Liver (tissue), 9 donors: Measurements from ENCODE around the gene KIF5A. TPM values are rescaled to one million over a fixed set of nuclear protein-coding genes. Genes with fewer than 3 reads are reported as not detected.

Experiments
- DNase-seq: peaks from one replicate; pipeline ENCODE4 v3.0.0-alpha.2; 2017; ENCODE audit warnings: low spot score
- H3K27ac ChIP-seq, 2 donors: one replicate each; pipeline ENCODE4 v1.7.0; 2013; ENCODE audit warnings: inconsistent platforms in 2 of 2, low read length in 2 of 2, control low read depth in 1 of 2, low read depth in 1 of 2, mild to moderate bottlenecking in 1 of 2
- H3K27me3 ChIP-seq, 4 donors: one replicate each; pipeline versions ENCODE4 v1.6.1 to v1.7.0; 2013; ENCODE audit warnings: low read length in 3 of 4, inconsistent platforms in 1 of 4, mild to moderate bottlenecking in 1 of 4, moderate library complexity in 1 of 4; ENCODE audit not compliant: control insufficient read depth in 4 of 4, insufficient read depth in 4 of 4
- H3K36me3 ChIP-seq, 4 donors: one replicate each; pipeline versions ENCODE4 v1.6.1 to v1.7.0; 2013; ENCODE audit warnings: low read length in 3 of 4, mild to moderate bottlenecking in 3 of 4, low read depth in 1 of 4, moderate library complexity in 1 of 4; ENCODE audit not compliant: control insufficient read depth in 4 of 4, insufficient read depth in 3 of 4
- H3K4me1 ChIP-seq, 4 donors: one replicate each; pipeline versions ENCODE4 v1.6.1 to v1.7.0; 2013; ENCODE audit warnings: low read length in 3 of 4, mild to moderate bottlenecking in 3 of 4, moderate library complexity in 1 of 4; ENCODE audit not compliant: control insufficient read depth in 4 of 4, insufficient read depth in 4 of 4
- H3K4me3 ChIP-seq, 3 donors: one replicate each; pipeline versions ENCODE4 v1.6.1 to v1.7.0; 2013; ENCODE audit warnings: low read length in 3 of 3, control low read depth in 1 of 3, low read depth in 1 of 3, mild to moderate bottlenecking in 1 of 3
- H3K9ac ChIP-seq, 2 donors: one replicate each; pipeline ENCODE4 v1.7.0; 2013; ENCODE audit warnings: low read length in 2 of 2, mild to moderate bottlenecking in 2 of 2, moderate library complexity in 2 of 2, control low read depth in 1 of 2, low read depth in 1 of 2
- H3K9me3 ChIP-seq, 4 donors: one replicate each; pipeline versions ENCODE4 v1.6.1 to v1.7.0; 2013; ENCODE audit warnings: low read length in 3 of 4; ENCODE audit not compliant: control insufficient read depth in 4 of 4
- CTCF ChIP-seq: fragments of 150-350 bp; IDR thresholded peaks from 2 replicates; pipeline ENCODE4 v1.5.1; 2017; ENCODE audit warnings: improper control_type of control experiment, low read depth, low read length; ENCODE audit not compliant: missing input control
- EGR1 ChIP-seq, 2 donors: IDR thresholded peaks; 2 replicates each; pipeline ENCODE4 v1.6.1; 2016 to 2018; ENCODE audit warnings: antibody characterized with exemption in 2 of 2, low read depth in 2 of 2
- FOXA1 ChIP-seq: IDR thresholded peaks from 2 replicates; pipeline ENCODE4 v1.6.1; 2016; ENCODE audit warnings: antibody characterized with exemption
- FOXA2 ChIP-seq: IDR thresholded peaks from 2 replicates; pipeline ENCODE4 v1.6.1; 2016; ENCODE audit warnings: antibody characterized with exemption
- GABPA ChIP-seq, 2 donors: IDR thresholded peaks in 1 of 2; conservative IDR thresholded peaks in 1 of 2; 2 replicates each; pipeline ENCODE4 v1.6.1; 2016; ENCODE audit warnings: antibody characterized with exemption in 2 of 2, mild to moderate bottlenecking in 1 of 2, moderate library complexity in 1 of 2
- HNF4A ChIP-seq, 2 donors: conservative IDR thresholded peaks; 2 replicates each; pipeline ENCODE4 v1.6.1; 2016; ENCODE audit warnings: antibody characterized with exemption in 2 of 2, mild to moderate bottlenecking in 2 of 2
- HNF4G ChIP-seq: IDR thresholded peaks from 2 replicates; pipeline ENCODE4 v1.6.1; 2016; ENCODE audit warnings: antibody characterized with exemption
- JUND ChIP-seq, 2 donors: IDR thresholded peaks; 2 replicates each; pipeline ENCODE4 v1.6.1; 2016; ENCODE audit warnings: antibody characterized with exemption in 2 of 2
- NR2F2 ChIP-seq: IDR thresholded peaks from 2 replicates; pipeline ENCODE4 v1.6.1; 2016; ENCODE audit warnings: antibody characterized with exemption
- RAD21 ChIP-seq, 2 donors: IDR thresholded peaks; 2 replicates each; pipeline ENCODE4 v1.6.1; 2016; ENCODE audit warnings: antibody characterized with exemption in 2 of 2, mild to moderate bottlenecking in 2 of 2
- RXRA ChIP-seq, 2 donors: IDR thresholded peaks; 2 replicates each; pipeline ENCODE4 v1.6.1; 2017 to 2018; ENCODE audit warnings: antibody characterized with exemption in 2 of 2, mild to moderate bottlenecking in 1 of 2
- SP1 ChIP-seq: IDR thresholded peaks from 2 replicates; pipeline ENCODE4 v1.6.1; 2018; ENCODE audit warnings: antibody characterized with exemption, mild to moderate bottlenecking
- TAF1 ChIP-seq: conservative IDR thresholded peaks from 2 replicates; pipeline ENCODE4 v1.6.1; 2016; ENCODE audit warnings: antibody characterized with exemption, mild to moderate bottlenecking
- YY1 ChIP-seq: IDR thresholded peaks from 2 replicates; pipeline ENCODE4 v1.6.1; 2016; ENCODE audit warnings: antibody characterized with exemption, mild to moderate bottlenecking
- WGBS: extraction: QIAGEN DNeasy Blood & Tissue Kit; methylation state at CpG from one replicate; pipeline ENCODE4 v1.1.7; 2013; 5-methylcytosine and 5-hydroxymethylcytosine counted together
- polyA plus RNA-seq, 2 donors: library from polyadenylated mRNA; stranded (reverse) in 1 of 2; unstranded in 1 of 2; fragments of 200-250 nt in 1 of 2; fragments of >200 nt in 1 of 2; fragmentation: Nextera tagmentation in 1 of 2; extraction: Ambion mirVana in 1 of 2; gene quantifications; one replicate each; pipeline versions ENCODE4 v1.2.1 to v1.2.3, GENCODE V29; 2013 to 2015
- total RNA-seq, 2 donors: library from RNA; depleted of rRNA; stranded (reverse); fragments of >200 nt; gene quantifications; one replicate each; pipeline ENCODE4 v1.2.3, GENCODE V29; 2014
- TF ChIP-seq, protein P1 (sequence below): IDR thresholded peaks from 2 replicates; pipeline ENCODE4 v1.6.1; 2016; ENCODE audit warnings: antibody characterized with exemption
- TF ChIP-seq, protein P2 (sequence below): IDR thresholded peaks from 2 replicates; pipeline ENCODE4 v1.6.1; 2016; ENCODE audit warnings: antibody characterized with exemption, mild to moderate bottlenecking
- TF ChIP-seq, protein P3 (sequence below): IDR thresholded peaks from 2 replicates; pipeline ENCODE4 v1.6.1; 2016; ENCODE audit warnings: antibody characterized with exemption
- TF ChIP-seq, protein P4 (sequence below): IDR thresholded peaks from 2 replicates; pipeline ENCODE4 v1.6.1; 2016; ENCODE audit warnings: antibody characterized with exemption
- donor health status: healthy.
- donor health status: healthy.
- donor health status: healthy.
- donor health status: healthy.
- donor health status: healthy.

KIF5A gene
- total and polyA plus RNA-seq, 4 donors = 0.01 to 0.42 TPM; not detected in 2

DNA sequence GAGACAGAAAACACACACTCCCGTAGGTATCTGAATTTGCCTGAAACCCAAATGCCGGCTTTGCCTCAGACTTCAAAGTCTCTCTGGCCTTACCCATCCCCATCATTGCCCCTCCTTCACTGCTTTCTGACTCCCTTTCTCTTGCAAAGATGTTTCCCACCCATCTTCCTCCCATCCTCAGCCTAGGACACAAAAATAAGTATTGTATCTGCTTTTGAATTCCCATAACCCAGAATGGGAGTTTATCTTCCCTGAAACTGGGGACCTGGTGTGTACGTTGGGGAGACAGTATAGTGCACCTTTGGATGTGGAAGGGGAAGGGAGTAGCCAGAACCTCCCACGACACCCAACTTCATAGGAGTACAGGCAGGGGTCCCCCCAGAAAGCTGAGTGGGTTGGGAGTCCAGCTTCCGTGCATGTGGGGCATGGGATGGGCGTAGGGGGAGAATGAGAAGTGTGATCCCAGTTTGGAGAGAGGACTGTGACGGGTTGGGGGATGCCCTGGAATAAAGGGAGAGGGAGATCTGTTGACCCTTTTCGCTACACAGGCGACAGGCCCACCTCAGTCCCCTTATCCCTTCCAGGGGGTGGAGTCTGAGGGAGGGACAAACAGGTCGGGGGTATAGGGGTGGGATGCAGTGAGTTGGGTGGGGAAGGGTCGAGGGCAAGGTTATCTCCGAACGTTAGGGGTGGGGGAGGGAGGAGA, 488 bp upstream of the KIF5A start:
- peak overlapping the region in 1 of 3 donors; percentile 26 for H3K4me3 ChIP-seq
- peaks cover 6 to 15% (median 10%) of the 10 kb centered on the region in 4 donors for H3K4me1 ChIP-seq
- DNase-seq = no peak
- no peaks in the 10 kb centered on the region for H3K9me3 ChIP-seq
- no peak for TF ChIP-seq RXRA (IDR thresholded peaks at IDR 0.05)
- no peak overlapping the region for H3K27ac ChIP-seq
- H3K36me3 ChIP-seq = no peaks in the 10 kb centered on the region
- H3K27me3 ChIP-seq = peaks cover 0 to 12% (median 2%) of the 10 kb centered on the region in 4 donors
- 39% methylated on average over 13 of the region's 13 CpGs for WGBS
- H3K9ac ChIP-seq = no peak overlapping the region

- Histone ChIP-seq H3K36me3 (no peaks in the 10 kb centered on the region), H3K4me3 (no peak overlapping the region), H3K27ac (no peak overlapping the region), H3K9me3 (no peaks in the 10 kb centered on the region), H3K9ac (no peak overlapping the region), H3K4me1 (peaks cover 6 to 12% (median 8%) of the 10 kb centered on the region in 4 donors), H3K27me3 (peaks cover 0 to 12% (median 2%) of the 10 kb centered on the region in 4 donors)
- 59% methylated on average over 7 of the region's 7 CpGs for WGBS
- no peak for DNase-seq
- TF ChIP-seq FOXA2 (no peak), CTCF (no peak), GABPA (IDR thresholded peaks at IDR 0.05 in 1 of 2, conservative IDR thresholded peaks at IDR 0.05 in 1 of 2) (no peak), TAF1 (no peak), JUND (IDR thresholded peaks at IDR 0.05) (no peak), NR2F2 (no peak), FOXA1 (no peak), RAD21 (IDR thresholded peaks at IDR 0.05) (no peak), RXRA (IDR thresholded peaks at IDR 0.05) (no peak), HNF4G (no peak), YY1 (no peak), SP1 (no peak), HNF4A (conservative IDR thresholded peaks at IDR 0.05) (no peak), EGR1 (IDR thresholded peaks at IDR 0.05; ENCODE audit: low read depth in 2 of 2) (no peak)
- TF ChIP-seq, protein P1, sequence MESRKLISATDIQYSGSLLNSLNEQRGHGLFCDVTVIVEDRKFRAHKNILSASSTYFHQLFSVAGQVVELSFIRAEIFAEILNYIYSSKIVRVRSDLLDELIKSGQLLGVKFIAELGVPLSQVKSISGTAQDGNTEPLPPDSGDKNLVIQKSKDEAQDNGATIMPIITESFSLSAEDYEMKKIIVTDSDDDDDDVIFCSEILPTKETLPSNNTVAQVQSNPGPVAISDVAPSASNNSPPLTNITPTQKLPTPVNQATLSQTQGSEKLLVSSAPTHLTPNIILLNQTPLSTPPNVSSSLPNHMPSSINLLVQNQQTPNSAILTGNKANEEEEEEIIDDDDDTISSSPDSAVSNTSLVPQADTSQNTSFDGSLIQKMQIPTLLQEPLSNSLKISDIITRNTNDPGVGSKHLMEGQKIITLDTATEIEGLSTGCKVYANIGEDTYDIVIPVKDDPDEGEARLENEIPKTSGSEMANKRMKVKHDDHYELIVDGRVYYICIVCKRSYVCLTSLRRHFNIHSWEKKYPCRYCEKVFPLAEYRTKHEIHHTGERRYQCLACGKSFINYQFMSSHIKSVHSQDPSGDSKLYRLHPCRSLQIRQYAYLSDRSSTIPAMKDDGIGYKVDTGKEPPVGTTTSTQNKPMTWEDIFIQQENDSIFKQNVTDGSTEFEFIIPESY = no peak
- TF ChIP-seq, protein P2, sequence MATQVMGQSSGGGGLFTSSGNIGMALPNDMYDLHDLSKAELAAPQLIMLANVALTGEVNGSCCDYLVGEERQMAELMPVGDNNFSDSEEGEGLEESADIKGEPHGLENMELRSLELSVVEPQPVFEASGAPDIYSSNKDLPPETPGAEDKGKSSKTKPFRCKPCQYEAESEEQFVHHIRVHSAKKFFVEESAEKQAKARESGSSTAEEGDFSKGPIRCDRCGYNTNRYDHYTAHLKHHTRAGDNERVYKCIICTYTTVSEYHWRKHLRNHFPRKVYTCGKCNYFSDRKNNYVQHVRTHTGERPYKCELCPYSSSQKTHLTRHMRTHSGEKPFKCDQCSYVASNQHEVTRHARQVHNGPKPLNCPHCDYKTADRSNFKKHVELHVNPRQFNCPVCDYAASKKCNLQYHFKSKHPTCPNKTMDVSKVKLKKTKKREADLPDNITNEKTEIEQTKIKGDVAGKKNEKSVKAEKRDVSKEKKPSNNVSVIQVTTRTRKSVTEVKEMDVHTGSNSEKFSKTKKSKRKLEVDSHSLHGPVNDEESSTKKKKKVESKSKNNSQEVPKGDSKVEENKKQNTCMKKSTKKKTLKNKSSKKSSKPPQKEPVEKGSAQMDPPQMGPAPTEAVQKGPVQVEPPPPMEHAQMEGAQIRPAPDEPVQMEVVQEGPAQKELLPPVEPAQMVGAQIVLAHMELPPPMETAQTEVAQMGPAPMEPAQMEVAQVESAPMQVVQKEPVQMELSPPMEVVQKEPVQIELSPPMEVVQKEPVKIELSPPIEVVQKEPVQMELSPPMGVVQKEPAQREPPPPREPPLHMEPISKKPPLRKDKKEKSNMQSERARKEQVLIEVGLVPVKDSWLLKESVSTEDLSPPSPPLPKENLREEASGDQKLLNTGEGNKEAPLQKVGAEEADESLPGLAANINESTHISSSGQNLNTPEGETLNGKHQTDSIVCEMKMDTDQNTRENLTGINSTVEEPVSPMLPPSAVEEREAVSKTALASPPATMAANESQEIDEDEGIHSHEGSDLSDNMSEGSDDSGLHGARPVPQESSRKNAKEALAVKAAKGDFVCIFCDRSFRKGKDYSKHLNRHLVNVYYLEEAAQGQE = no peak
- TF ChIP-seq, protein P3, sequence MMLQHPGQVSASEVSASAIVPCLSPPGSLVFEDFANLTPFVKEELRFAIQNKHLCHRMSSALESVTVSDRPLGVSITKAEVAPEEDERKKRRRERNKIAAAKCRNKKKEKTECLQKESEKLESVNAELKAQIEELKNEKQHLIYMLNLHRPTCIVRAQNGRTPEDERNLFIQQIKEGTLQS = no peak
- TF ChIP-seq, protein P4, sequence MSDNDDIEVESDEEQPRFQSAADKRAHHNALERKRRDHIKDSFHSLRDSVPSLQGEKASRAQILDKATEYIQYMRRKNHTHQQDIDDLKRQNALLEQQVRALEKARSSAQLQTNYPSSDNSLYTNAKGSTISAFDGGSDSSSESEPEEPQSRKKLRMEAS = no peak
Observed at GRCh38 chr12:57550641-57551549, 1.1 kb downstream of the KIF5A start.
